ENCODE data around the gene SCYGR7. TPM values are rescaled to one million over a fixed set of nuclear protein-coding genes. Genes with fewer than 3 reads are reported as not detected.

Gene SCYGR7
- total RNA-seq, 4 donors from 2014 or later: not detected

DNA sequence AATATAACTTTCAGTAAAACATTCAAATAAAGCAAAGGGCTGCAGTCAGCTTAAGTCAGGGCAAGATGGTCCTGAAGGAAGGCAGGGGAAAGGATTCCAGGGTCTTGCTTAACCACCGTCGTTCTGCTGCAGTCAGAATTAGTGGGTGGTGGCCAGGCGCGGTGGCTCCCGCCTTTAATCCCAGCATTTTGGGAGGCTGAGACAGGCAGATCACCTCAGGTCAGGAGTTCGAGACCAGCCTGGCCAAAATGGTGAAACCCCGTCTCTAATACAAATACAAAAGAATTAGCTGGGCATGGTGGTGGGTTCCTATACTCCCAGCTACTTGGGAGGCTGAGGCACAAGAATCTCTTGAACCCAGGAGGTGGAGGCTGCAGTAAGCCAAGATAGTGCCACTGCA is 17.1 kb upstream of the SCYGR7 start:
- intact Hi-C loops (cut with DNase I; ENCODE audit: low total_unique reads): no loop called here
- DNase-seq (no peak), ATAC-seq (no peak)
- H3K9me3 ChIP-seq: no peaks in the 10 kb centered on the region
- H3K4me3 ChIP-seq: no peak overlapping the region
- H3K36me3 ChIP-seq: no peaks in the 10 kb centered on the region
- no peaks in the 10 kb centered on the region for H3K4me1 ChIP-seq
- no peak overlapping the region for H3K27ac ChIP-seq
- H3K27me3 ChIP-seq: no peaks in the 10 kb centered on the region
- TF ChIP-seq, protein P1, sequence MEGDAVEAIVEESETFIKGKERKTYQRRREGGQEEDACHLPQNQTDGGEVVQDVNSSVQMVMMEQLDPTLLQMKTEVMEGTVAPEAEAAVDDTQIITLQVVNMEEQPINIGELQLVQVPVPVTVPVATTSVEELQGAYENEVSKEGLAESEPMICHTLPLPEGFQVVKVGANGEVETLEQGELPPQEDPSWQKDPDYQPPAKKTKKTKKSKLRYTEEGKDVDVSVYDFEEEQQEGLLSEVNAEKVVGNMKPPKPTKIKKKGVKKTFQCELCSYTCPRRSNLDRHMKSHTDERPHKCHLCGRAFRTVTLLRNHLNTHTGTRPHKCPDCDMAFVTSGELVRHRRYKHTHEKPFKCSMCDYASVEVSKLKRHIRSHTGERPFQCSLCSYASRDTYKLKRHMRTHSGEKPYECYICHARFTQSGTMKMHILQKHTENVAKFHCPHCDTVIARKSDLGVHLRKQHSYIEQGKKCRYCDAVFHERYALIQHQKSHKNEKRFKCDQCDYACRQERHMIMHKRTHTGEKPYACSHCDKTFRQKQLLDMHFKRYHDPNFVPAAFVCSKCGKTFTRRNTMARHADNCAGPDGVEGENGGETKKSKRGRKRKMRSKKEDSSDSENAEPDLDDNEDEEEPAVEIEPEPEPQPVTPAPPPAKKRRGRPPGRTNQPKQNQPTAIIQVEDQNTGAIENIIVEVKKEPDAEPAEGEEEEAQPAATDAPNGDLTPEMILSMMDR (IDR thresholded peaks at IDR 0.05 in 4 of 5, conservative IDR thresholded peaks at IDR 0.05 in 1 of 5): no peak
- TF ChIP-seq POLR2A (IDR thresholded peaks at IDR 0.05): no peak
- in situ Hi-C loops (cut with MboI; ENCODE audit: low sequenced_read_pairs in 4 of 4): no loop called here

DNA sequence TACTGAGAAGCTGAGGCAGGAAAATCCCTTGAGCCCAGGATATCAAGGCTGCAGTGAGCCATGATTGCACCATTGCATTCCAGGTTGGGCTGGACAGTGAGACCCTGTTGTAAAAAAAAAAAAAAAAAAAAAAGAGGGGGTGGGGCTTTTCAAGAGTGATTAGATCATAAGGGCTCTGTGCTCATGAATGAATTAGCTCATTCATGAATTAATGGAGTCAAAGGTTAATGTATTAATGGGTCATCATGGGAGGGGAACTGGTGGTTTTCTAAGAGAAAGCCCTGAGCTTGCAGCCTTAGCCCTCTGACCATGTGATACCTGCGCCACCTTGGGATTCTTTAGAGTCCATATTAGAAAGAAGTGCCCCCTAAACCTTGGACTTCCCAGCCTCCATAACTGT is 14.8 kb upstream of the SCYGR7 start:
- ATAC-seq (no peak), DNase-seq (no peak)
- intact Hi-C loops (cut with DNase I; ENCODE audit: low total_unique reads) (no loop called here), in situ Hi-C loops (cut with MboI; ENCODE audit: low sequenced_read_pairs in 4 of 4) (no loop called here)
- H3K4me1 ChIP-seq: peaks cover 0 to 4% of the 10 kb centered on the region in 2 donors
- no peak overlapping the region for H3K27ac ChIP-seq
- TF ChIP-seq, protein P1 (IDR thresholded peaks at IDR 0.05 in 4 of 5, conservative IDR thresholded peaks at IDR 0.05 in 1 of 5): no peak
- no peak for TF ChIP-seq POLR2A (IDR thresholded peaks at IDR 0.05)
- no peak overlapping the region for H3K4me3 ChIP-seq
- peaks cover 0 to 5% (median 0%) of the 10 kb centered on the region in 3 donors for H3K27me3 ChIP-seq
- no peaks in the 10 kb centered on the region for H3K36me3 ChIP-seq
- no peaks in the 10 kb centered on the region for H3K9me3 ChIP-seq

DNA sequence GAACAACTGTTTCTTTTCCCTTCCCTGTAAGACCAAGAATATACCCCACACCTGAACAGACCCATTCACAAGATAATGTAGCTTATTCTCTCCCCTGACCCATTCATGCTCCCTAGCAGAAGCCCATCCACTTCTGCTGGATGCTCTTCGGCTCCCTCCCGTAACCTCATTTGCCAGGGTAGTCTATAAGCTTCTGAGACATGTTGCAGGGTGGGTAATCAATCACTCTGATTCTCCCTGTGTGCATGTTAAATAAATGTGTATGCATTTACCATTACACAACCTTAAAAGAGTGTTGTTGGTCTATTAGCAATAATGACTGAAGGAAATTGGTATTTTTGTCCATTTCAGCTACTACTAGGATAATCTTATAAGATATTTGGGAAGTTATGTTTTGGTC is 11.6 kb upstream of the SCYGR7 start:
- Histone ChIP-seq H3K4me1 (peaks cover 0 to 5% of the 10 kb centered on the region in 2 donors), H3K27ac (no peak overlapping the region), H3K4me3 (no peak overlapping the region), H3K27me3 (peaks cover 0 to 8% (median 0%) of the 10 kb centered on the region in 3 donors), H3K36me3 (no peaks in the 10 kb centered on the region), H3K9me3 (no peaks in the 10 kb centered on the region)
- in situ Hi-C loops (cut with MboI; ENCODE audit: low sequenced_read_pairs in 4 of 4) (no loop called here), intact Hi-C loops (cut with DNase I; ENCODE audit: low total_unique reads) (no loop called here)
- ATAC-seq: no peak
- no peak for TF ChIP-seq POLR2A (IDR thresholded peaks at IDR 0.05)
- TF ChIP-seq, protein P1 (IDR thresholded peaks at IDR 0.05 in 4 of 5, conservative IDR thresholded peaks at IDR 0.05 in 1 of 5): no peak
- DNase-seq: no peak

DNA sequence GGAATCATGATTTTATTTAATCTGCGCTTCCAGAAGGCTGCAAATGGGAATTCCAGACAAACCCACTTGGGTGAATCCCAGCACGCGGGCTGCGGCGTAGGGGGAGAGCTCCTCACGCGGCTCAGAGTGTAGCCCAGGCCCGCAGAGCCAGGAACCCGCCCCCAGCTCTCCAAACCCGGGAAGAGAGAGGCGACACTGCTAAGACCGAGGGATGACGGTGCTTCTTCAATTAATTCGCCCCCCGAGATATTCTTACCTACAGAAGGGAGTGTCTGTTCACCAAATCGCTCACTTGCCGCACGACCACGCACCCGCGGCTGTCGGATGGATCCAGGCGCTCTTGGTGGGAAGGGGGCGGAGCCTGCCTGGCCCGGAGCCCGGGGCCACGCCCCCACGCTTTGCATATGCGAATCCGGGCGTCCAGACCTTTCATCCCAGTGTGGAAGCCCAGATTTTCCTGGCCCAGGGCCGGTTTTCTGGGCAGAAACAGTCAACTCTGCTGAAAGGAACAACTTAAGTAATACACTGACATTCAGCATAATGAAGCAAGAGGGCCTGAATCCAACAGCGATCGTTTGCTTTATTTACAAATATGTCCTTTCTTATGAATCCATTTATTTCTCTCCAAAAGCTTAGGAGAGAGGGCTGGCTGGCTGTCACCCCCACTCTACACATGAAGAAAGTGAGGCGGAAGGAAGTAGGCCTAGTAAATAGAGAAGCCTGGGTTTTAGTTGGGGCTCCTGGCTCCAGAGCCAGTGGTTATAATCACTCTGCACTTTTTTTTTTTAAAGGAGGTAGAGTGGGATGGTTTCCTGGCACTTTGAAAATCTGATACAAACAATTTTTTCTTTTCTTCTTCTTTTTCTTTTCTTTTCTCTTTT is 10.2 kb upstream of the SCYGR7 start, which contains the start of gene SLC19A3:
TSS of gene SLC19A3 (minus strand) at position 342 of the 881 bp plus-strand sequence. CDS start 15,710 bp downstream, outside the sequence.
- Histone ChIP-seq H3K9me3 (no peaks in the 10 kb centered on the region), H3K4me1 (peaks cover 0 to 5% of the 10 kb centered on the region in 2 donors), H3K27ac (peak within 1 kb of the TSS in 3 of 4 donors; percentile 25 to 44 (median 33)), H3K4me3 (peak within 1 kb of the TSS; percentile 22 to 52 (median 41)), H3K27me3 (peaks cover 0 to 8% (median 0%) of the 10 kb centered on the region in 3 donors), H3K36me3 (no peaks in the 10 kb centered on the region)
- intact Hi-C loops (cut with DNase I; ENCODE audit: low total_unique reads) (no loop called here), in situ Hi-C loops (cut with MboI; ENCODE audit: low sequenced_read_pairs in 4 of 4) (no loop called here)
- ATAC-seq (peak; percentile 56 to 77), DNase-seq (peak; percentile 36 to 71)
- TF ChIP-seq, protein P1 (IDR thresholded peaks at IDR 0.05 in 4 of 5, conservative IDR thresholded peaks at IDR 0.05 in 1 of 5): no peak
- no peak for TF ChIP-seq POLR2A (IDR thresholded peaks at IDR 0.05)

Data from gastrocnemius medialis (tissue), 4 donors.